Endothelial cell of umbilical vein (primary cell): ENCODE data around the gene MAPK9. TPM values are rescaled to one million over a fixed set of nuclear protein-coding genes. Genes with fewer than 3 reads are reported as not detected.

Experiments used
- BruUV-seq: library from RNA; stranded (reverse); fragments of 400-500 nt; replicated peaks from 2 replicates; lab custom pipeline; 2021; lab: Mats Ljungman, UMichigan
- CTCF ChIA-PET: fragments of 300-600, 350-600 bp; sonication (Branson Sonifier 250); formaldehyde crosslinking; loops from one replicate; lab custom pipeline; 2021; ENCODE audit warnings: antibody characterized with exemption, inconsistent platforms; lab: Charles Lee
- POLR2A ChIA-PET: fragments of 300-600, 350-600 bp; sonication (Branson Sonifier 250); formaldehyde crosslinking; loops from one replicate; lab custom pipeline; 2021; ENCODE audit warnings: antibody characterized with exemption, inconsistent platforms; lab: Charles Lee
- DNase-seq: peaks from one replicate; pipeline ENCODE4 v3.0.0-alpha.2; 2011; ENCODE audit warnings: low read depth, low spot score
- FAIRE-seq: peaks from 2 replicates; lab custom pipeline; 2011; peaks lifted over from hg19 to GRCh38; lab: Jason Lieb, UNC
- H2AFZ ChIP-seq: 2 replicates; pipeline ENCODE4 v1.6.0; 2012; ENCODE audit warnings: low read depth, low read length, control low read depth, inconsistent platforms
- H3K27ac ChIP-seq: 2 replicates; pipeline ENCODE4 v1.5.1; 2011; ENCODE audit warnings: low read depth, mild to moderate bottlenecking, control low read depth, low read length, moderate library complexity; ENCODE audit not compliant: insufficient read depth
- H3K27me3 ChIP-seq, 2 experiments: 2 replicates each; pipeline versions ENCODE4 v1.6.0 to v1.6.1; 2011; ENCODE audit warnings: low read length in 2 of 2, mixed read lengths in 1 of 2; ENCODE audit not compliant: control insufficient read depth in 2 of 2, insufficient read depth in 2 of 2
- H3K36me3 ChIP-seq, 2 experiments: 2 replicates in 1 of 2; 3 replicates in 1 of 2; pipeline ENCODE4 v1.5.1; 2011; ENCODE audit warnings: low read length in 2 of 2, mild to moderate bottlenecking in 1 of 2, moderate library complexity in 1 of 2; ENCODE audit not compliant: control insufficient read depth in 2 of 2, insufficient read depth in 2 of 2; ENCODE audit errors: extremely low read depth in 1 of 2
- H3K4me1 ChIP-seq: 3 replicates; pipeline ENCODE4 v1.5.1; 2011; ENCODE audit warnings: mild to moderate bottlenecking, low read length; ENCODE audit not compliant: control insufficient read depth, insufficient read depth; ENCODE audit errors: extremely low read depth
- H3K4me2 ChIP-seq: 2 replicates; pipeline ENCODE4 v1.6.1; 2011; ENCODE audit warnings: low read length, control low read depth, mixed read lengths; ENCODE audit not compliant: insufficient read depth
- H3K4me3 ChIP-seq, 3 experiments: fragments of 200-600 bp in 1 of 3; sonication (generic), shearing (Covaris generic) in 1 of 3; replicated peaks in 1 of 3; 2 replicates each; pipeline ENCODE4 v1.5.1; 2011 to 2016; ENCODE audit warnings: control low read depth in 3 of 3, low read length in 3 of 3, mild to moderate bottlenecking in 2 of 3, inconsistent platforms in 1 of 3, low read depth in 1 of 3, moderate library complexity in 1 of 3; ENCODE audit not compliant: insufficient read depth in 1 of 3
- H3K79me2 ChIP-seq: 2 replicates; pipeline ENCODE4 v1.6.0; 2012; ENCODE audit warnings: low read length, inconsistent platforms; ENCODE audit not compliant: control insufficient read depth, insufficient read depth
- H3K9ac ChIP-seq: replicated peaks from 2 replicates; pipeline ENCODE3; 2011; ENCODE audit warnings: low read length, control low read depth; ENCODE audit not compliant: insufficient read depth; ENCODE audit errors: extremely low read depth
- H3K9me1 ChIP-seq: replicated peaks from 3 replicates; pipeline ENCODE4 v1.6.0; 2011; ENCODE audit warnings: mild to moderate bottlenecking, low read length; ENCODE audit not compliant: control insufficient read depth, insufficient read depth; ENCODE audit errors: extremely low read depth
- H3K9me3 ChIP-seq: replicated peaks from 2 replicates; pipeline ENCODE4 v1.5.1; 2012; ENCODE audit warnings: low read length, inconsistent platforms; ENCODE audit not compliant: control insufficient read depth, insufficient read depth
- H4K20me1 ChIP-seq: replicated peaks from 2 replicates; pipeline ENCODE3; 2011; ENCODE audit warnings: mild to moderate bottlenecking, low read length; ENCODE audit not compliant: control insufficient read depth, insufficient read depth; ENCODE audit errors: extremely low read depth
- EZH2 ChIP-seq: IDR thresholded peaks from 2 replicates; pipeline ENCODE4 v1.6.1; 2012; ENCODE audit warnings: borderline replicate concordance, low read depth, mild to moderate bottlenecking, moderate library complexity, low read length, inconsistent platforms; ENCODE audit not compliant: severe bottlenecking
- FOS ChIP-seq: IDR thresholded peaks from 2 replicates; pipeline ENCODE4 v1.6.1; 2011; ENCODE audit warnings: mild to moderate bottlenecking, low read length, moderate library complexity, borderline replicate concordance; ENCODE audit not compliant: insufficient read depth
- GATA2 ChIP-seq: IDR thresholded peaks from 2 replicates; pipeline ENCODE4 v1.7.0; 2011; ENCODE audit warnings: low read depth, mild to moderate bottlenecking, moderate library complexity, mixed read lengths, low read length; ENCODE audit not compliant: insufficient read length, insufficient read depth
- JUN ChIP-seq: IDR thresholded peaks from 2 replicates; pipeline ENCODE4 v1.6.1; 2011; ENCODE audit warnings: borderline replicate concordance, low read depth; ENCODE audit not compliant: insufficient read length, insufficient read depth
- MYC ChIP-seq: IDR thresholded peaks from one replicate; pipeline ENCODE4 v1.6.1; 2011; ENCODE audit warnings: mild to moderate bottlenecking, low read depth, low read length
- POLR2A ChIP-seq: IDR thresholded peaks from 2 replicates; pipeline ENCODE4 v1.6.1; 2012; ENCODE audit warnings: low read depth, mild to moderate bottlenecking, control low read depth, low read length
- POLR2AphosphoS5 ChIP-seq: IDR thresholded peaks from 2 replicates; pipeline ENCODE4 v1.6.1; 2012; ENCODE audit warnings: low read depth, mild to moderate bottlenecking, control low read depth, low read length, moderate library complexity; ENCODE audit not compliant: insufficient read depth
- dilution Hi-C: fragments of 300-500 bp; cut with MboI; formaldehyde crosslinking; loops from one replicate; pipeline ENCODE4 v1.15.0; 2019; ENCODE audit warnings: low sequenced_read_pairs; ENCODE audit not compliant: extremely low pct_ligation_motif_present
- intact Hi-C: fragments of 100-400 bp; cut with micrococcal nuclease; formaldehyde crosslinking; loops from one replicate; pipeline ENCODE4 v1.10.0; 2022
- polyA plus RNA-seq, 4 experiments: library from polyadenylated mRNA; depleted of rRNA in 3 of 4; stranded (reverse) in 3 of 4; unstranded in 1 of 4; fragments of >200 nt; gene quantifications; 2 replicates each; pipeline versions ENCODE4 v1.2.1 to v1.2.3, GENCODE V29; 2011 to 2012; ENCODE audit warnings: missing spikeins in 1 of 4
- total RNA-seq: library from RNA; stranded (reverse); gene quantifications from 2 replicates; pipeline ENCODE4 v1.2.3, GENCODE V29; 2021
- TF ChIP-seq, protein P1 (sequence below), 2 donors: IDR thresholded peaks; 1 replicate in 1 of 2; 2 replicates in 1 of 2; pipeline ENCODE4 v1.5.1; 2011; ENCODE audit warnings: low read length in 2 of 2, mild to moderate bottlenecking in 2 of 2, moderate library complexity in 2 of 2, control low read depth in 1 of 2, inconsistent platforms in 1 of 2, low read depth in 1 of 2; ENCODE audit not compliant: insufficient read depth in 1 of 2; ENCODE audit errors: extremely low read depth in 1 of 2
- TF ChIP-seq, protein P2 (sequence below): IDR thresholded peaks from 2 replicates; pipeline ENCODE4 v1.6.1; 2011; ENCODE audit not compliant: insufficient read depth, insufficient read length

MAPK9 gene
- total and polyA plus RNA-seq, 2 donors (not counting 3 experiments of a cell fraction or from before 2014, with no cell fraction given) = 24.6 to 34.8 TPM

DNA sequence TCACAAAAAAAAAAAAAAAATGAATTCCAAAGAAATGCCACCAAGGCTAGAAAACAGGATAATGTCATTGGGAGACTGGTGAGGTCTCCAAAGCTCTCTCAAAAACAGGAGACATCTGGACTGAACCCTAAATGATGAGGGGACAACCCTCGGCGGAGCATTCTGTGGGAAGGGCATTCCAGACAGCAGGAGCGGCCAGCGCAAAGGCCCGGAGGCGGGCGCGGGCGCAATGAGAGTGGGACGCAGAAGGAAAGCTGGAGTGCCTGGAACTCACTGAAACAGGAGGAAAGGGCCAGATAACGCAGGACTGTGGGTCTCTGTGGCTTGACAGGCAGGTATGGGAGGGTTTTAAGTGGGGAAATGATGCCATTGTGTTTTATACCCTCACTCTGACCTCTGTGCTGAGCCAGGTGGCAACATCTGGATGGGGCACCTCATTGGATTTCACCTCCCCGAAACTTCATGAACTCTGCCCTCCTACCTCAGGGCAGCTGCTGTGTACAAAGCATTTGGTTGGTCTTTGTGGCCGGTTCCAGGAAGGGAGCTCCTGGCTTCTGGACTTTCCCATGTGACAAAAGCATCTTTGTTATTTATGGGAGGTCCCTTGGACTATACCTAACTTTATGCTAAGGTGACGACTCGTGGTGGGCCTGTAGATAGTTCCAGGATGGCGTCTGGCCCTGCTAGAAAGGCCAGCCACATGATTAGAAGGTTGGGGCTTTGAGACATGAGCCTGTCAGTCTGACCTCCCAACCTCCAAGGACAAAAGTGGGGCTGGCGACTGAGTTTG is 11.5 kb upstream of the MAPK9 start:
- FAIRE-seq = no peak
- no peak for DNase-seq

More for the DNA sequence above, 11.5 kb upstream of the MAPK9 start:
- Histone ChIP-seq H3K27me3 (no peaks in the 10 kb centered on the region), H3K9me3 (no peaks in the 10 kb centered on the region), H3K79me2 (no peaks in the 10 kb centered on the region), H3K36me3 (no peaks in the 10 kb centered on the region), H3K4me1 (no peaks in the 10 kb centered on the region), H3K4me2 (no peak overlapping the region), H3K4me3 (no peak overlapping the region), H3K27ac (no peak overlapping the region), H2AFZ (no peak overlapping the region), H3K9ac (no peak overlapping the region), H4K20me1 (no peaks in the 10 kb centered on the region), H3K9me1 (no peaks in the 10 kb centered on the region)
- dilution Hi-C loops = no loop called here
- CTCF ChIA-PET = interaction anchor here (2.2 to 4.1 kb wide), 2 partner anchors 13 to 25 kb away, joined by 8 to 21 read pairs; no protein-coding TSS in a partner anchor
- TF ChIP-seq, protein P1, sequence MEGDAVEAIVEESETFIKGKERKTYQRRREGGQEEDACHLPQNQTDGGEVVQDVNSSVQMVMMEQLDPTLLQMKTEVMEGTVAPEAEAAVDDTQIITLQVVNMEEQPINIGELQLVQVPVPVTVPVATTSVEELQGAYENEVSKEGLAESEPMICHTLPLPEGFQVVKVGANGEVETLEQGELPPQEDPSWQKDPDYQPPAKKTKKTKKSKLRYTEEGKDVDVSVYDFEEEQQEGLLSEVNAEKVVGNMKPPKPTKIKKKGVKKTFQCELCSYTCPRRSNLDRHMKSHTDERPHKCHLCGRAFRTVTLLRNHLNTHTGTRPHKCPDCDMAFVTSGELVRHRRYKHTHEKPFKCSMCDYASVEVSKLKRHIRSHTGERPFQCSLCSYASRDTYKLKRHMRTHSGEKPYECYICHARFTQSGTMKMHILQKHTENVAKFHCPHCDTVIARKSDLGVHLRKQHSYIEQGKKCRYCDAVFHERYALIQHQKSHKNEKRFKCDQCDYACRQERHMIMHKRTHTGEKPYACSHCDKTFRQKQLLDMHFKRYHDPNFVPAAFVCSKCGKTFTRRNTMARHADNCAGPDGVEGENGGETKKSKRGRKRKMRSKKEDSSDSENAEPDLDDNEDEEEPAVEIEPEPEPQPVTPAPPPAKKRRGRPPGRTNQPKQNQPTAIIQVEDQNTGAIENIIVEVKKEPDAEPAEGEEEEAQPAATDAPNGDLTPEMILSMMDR (IDR thresholded peaks at IDR 0.05; ENCODE audit: extremely low read depth in 1 of 2, insufficient read depth in 1 of 2, low read depth in 1 of 2, low read length in 2 of 2) = no peak
- TF ChIP-seq, protein P2, sequence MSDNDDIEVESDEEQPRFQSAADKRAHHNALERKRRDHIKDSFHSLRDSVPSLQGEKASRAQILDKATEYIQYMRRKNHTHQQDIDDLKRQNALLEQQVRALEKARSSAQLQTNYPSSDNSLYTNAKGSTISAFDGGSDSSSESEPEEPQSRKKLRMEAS = no peak
- TF ChIP-seq POLR2AphosphoS5 (no peak), JUN (no peak), GATA2 (no peak), FOS (no peak), MYC (no peak), POLR2A (no peak), EZH2 (no peak)
- intact Hi-C loops = no loop called here
- POLR2A ChIA-PET = interaction anchor here (0.6 kb wide), 1 partner anchor 557 kb away, joined by 6 read pairs; no protein-coding TSS in a partner anchor
- no TSS peak for BruUV-seq
